ENCODE data around the gene TNRC6A. TPM values are rescaled to one million over a fixed set of nuclear protein-coding genes. Genes with fewer than 3 reads are reported as not detected.
"Not testable (repeated sequence)": the region's sequence is repeated elsewhere in the genome, so short reads cannot be mapped to it uniquely, and the experiment has no call there.

TNRC6A gene
- total and polyA plus RNA-seq, 3 experiments from 2014 or later: 11.4 to 44.0 (median 40.4) TPM

DNA sequence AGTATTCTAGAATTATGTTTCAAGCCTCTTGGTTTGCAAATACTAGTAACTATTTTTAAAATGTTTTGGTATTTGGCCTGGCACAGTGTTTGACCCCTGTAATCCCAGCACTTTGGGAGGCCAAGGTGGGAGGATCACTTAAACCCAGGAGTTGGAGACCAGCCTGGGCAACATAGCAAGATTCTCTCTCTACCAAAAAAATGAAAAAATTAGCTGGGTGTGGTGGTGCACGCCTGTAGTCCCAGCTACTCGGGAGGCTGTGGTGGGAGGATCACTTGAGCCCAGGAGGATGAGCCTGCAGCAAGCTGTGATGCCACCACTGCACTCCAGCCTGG lies 115.5 kb downstream of the TNRC6A start:
- H3K27me3 Mint-ChIP-seq; H3K4me3 Mint-ChIP-seq; POLR2A ChIA-PET; H3K9me3 Mint-ChIP-seq; H3K36me3 ChIP-seq (ENCODE audit: insufficient read depth, low read length); H3K27me3 ChIP-seq (ENCODE audit: insufficient read depth, low read length, poor library complexity, severe bottlenecking); H3K27ac Mint-ChIP-seq; H3K27ac ChIP-seq (ENCODE audit: low read depth, low read length); H3K9me3 ChIP-seq (ENCODE audit: low read length); H3K36me3 Mint-ChIP-seq; H3K4me1 Mint-ChIP-seq; CTCF ChIA-PET; DNase-seq; H3K4me3 ChIP-seq (ENCODE audit: low read length); H3K4me1 ChIP-seq (ENCODE audit: insufficient read depth, low read length): not testable (repeated sequence)

DNA sequence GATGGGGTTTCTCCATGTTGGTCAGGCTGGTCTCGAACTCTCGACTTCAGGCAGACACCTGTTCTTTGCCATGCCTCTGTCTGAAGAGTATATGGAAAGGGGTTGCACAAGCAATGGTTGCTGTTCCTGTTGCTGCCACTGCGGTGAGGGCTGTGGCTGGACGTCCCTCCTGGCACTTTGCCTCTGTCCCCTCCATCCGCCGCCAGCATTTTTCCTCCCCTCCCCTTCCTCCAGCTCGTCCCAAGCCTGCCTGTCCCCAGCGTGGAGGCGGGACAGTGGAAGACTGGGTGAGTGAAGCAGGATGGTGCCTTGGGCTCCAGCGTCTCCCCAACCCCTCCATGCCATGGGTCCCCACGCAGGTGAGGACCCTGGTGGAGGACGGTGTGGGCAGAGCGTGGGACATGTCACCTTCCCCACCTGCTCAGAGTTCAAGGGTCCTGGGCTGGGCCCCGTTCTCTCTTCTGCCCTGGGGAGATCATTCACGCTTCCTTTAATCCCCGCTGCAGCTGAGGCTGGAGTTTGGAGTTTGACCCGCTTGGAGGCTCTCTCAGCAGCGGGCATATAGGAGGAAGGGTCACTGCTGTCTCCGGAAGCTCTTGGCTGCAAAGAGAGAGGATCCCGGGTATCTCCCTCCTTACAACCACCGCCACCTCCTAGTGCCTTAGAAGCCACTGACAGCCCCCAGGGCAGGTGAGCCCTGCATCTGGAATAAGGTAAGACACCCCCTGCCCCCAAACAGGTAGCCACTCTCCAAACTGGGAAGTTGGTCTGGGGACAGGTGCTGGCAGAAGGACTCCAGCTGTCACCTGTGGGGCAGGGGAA lies 116.5 kb downstream of the TNRC6A start, which contains the start of gene SLC5A11:
Gene SLC5A11, plus strand, starts transcription at position 238 of the 822 bp plus-strand sequence. CDS start 12,681 bp downstream, outside the sequence.
- no peaks in the 10 kb centered on the region for H3K9me3 ChIP-seq (ENCODE audit: low read length)
- H3K4me3 ChIP-seq (ENCODE audit: low read length): no peak within 1 kb of the TSS
- no peak within 1 kb of the TSS for H3K27ac ChIP-seq (ENCODE audit: low read depth, low read length)
- Mint-ChIP-seq H3K27me3 (no peaks in the 10 kb centered on the region), H3K36me3 (peaks cover 0 to 10% (median 3%) of the 10 kb centered on the region in 3 donors), H3K27ac (no peak within 1 kb of the TSS), H3K9me3 (no peaks in the 10 kb centered on the region), H3K4me1 (no peaks in the 10 kb centered on the region), H3K4me3 (no peak within 1 kb of the TSS)
- no peaks in the 10 kb centered on the region for H3K4me1 ChIP-seq (ENCODE audit: insufficient read depth, low read length)
- H3K27me3 ChIP-seq (ENCODE audit: insufficient read depth, low read length, poor library complexity, severe bottlenecking): no peaks in the 10 kb centered on the region
- CTCF ChIA-PET: no interaction called here
- H3K36me3 ChIP-seq (ENCODE audit: insufficient read depth, low read length): no peaks in the 10 kb centered on the region
- POLR2A ChIA-PET: no interaction called here
- DNase-seq: no peak

GRCh38 chr16:24846548-24847357 lies 117.3 kb downstream of the TNRC6A start:
- POLR2A ChIA-PET: no interaction called here
- H3K36me3 Mint-ChIP-seq: peaks cover 0 to 10% (median 3%) of the 10 kb centered on the region in 3 donors
- no peak overlapping the region for H3K27ac Mint-ChIP-seq
- H3K27ac ChIP-seq (ENCODE audit: low read depth, low read length): no peak overlapping the region
- no peak for DNase-seq
- CTCF ChIA-PET: no interaction called here
- no peaks in the 10 kb centered on the region for H3K27me3 ChIP-seq (ENCODE audit: insufficient read depth, low read length, poor library complexity, severe bottlenecking)
- H3K27me3 Mint-ChIP-seq: no peaks in the 10 kb centered on the region
- no peaks in the 10 kb centered on the region for H3K4me1 ChIP-seq (ENCODE audit: insufficient read depth, low read length)
- no peaks in the 10 kb centered on the region for H3K36me3 ChIP-seq (ENCODE audit: insufficient read depth, low read length)
- no peak overlapping the region for H3K4me3 Mint-ChIP-seq
- H3K9me3 Mint-ChIP-seq: no peaks in the 10 kb centered on the region
- H3K4me3 ChIP-seq (ENCODE audit: low read length): no peak overlapping the region
- no peaks in the 10 kb centered on the region for H3K9me3 ChIP-seq (ENCODE audit: low read length)
- H3K4me1 Mint-ChIP-seq: no peaks in the 10 kb centered on the region

- no peak for DNase-seq
- Mint-ChIP-seq H3K9me3 (no peaks in the 10 kb centered on the region), H3K27ac (no peak overlapping the region), H3K4me1 (no peaks in the 10 kb centered on the region), H3K36me3 (peaks cover 0 to 10% (median 3%) of the 10 kb centered on the region in 3 donors), H3K27me3 (no peaks in the 10 kb centered on the region), H3K4me3 (no peak overlapping the region)
- Histone ChIP-seq H3K9me3 (ENCODE audit: low read length) (no peaks in the 10 kb centered on the region), H3K4me3 (ENCODE audit: low read length) (no peak overlapping the region), H3K27ac (ENCODE audit: low read depth, low read length) (no peak overlapping the region), H3K36me3 (ENCODE audit: insufficient read depth, low read length) (no peaks in the 10 kb centered on the region), H3K4me1 (ENCODE audit: insufficient read depth, low read length) (no peaks in the 10 kb centered on the region), H3K27me3 (ENCODE audit: insufficient read depth, low read length, poor library complexity, severe bottlenecking) (no peaks in the 10 kb centered on the region)
- ChIA-PET CTCF (no interaction called here), POLR2A (no interaction called here)
These were observed 117.9 kb downstream of the TNRC6A start for GRCh38 chr16:24847358-24847664.

DNA sequence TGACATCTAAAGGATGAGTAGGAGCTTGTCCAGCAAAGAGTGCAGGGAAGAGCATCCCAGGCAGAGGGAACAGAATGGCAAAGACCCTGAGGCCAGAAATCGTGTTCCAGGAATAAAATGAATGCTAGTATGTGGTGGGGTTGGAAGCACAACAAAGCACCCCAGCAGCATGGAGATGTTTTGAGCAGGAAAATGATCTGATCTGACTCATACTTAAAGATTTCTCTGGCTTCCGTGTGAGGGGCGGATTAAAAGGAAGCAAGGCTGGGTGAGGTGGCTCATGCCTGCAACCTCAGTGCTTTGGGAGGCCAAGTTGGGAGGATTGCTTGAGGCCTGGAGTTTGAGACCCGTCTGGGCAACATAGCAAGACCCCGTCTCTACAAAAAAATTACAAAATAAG lies 118.6 kb downstream of the TNRC6A start:
- POLR2A ChIA-PET: no interaction called here
- no peaks in the 10 kb centered on the region for H3K9me3 ChIP-seq (ENCODE audit: low read length)
- no peak overlapping the region for H3K27ac ChIP-seq (ENCODE audit: low read depth, low read length)

GRCh38 chr16:24849641-24850040 lies 120.2 kb downstream of the TNRC6A start:
- H3K27me3 Mint-ChIP-seq: no peaks in the 10 kb centered on the region
- POLR2A ChIA-PET: no interaction called here
- no peak overlapping the region for H3K4me3 Mint-ChIP-seq
- Histone ChIP-seq H3K4me1 (ENCODE audit: insufficient read depth, low read length) (no peaks in the 10 kb centered on the region), H3K27me3 (ENCODE audit: insufficient read depth, low read length, poor library complexity, severe bottlenecking) (no peaks in the 10 kb centered on the region), H3K9me3 (ENCODE audit: low read length) (no peaks in the 10 kb centered on the region), H3K4me3 (ENCODE audit: low read length) (no peak overlapping the region), H3K27ac (ENCODE audit: low read depth, low read length) (no peak overlapping the region), H3K36me3 (ENCODE audit: insufficient read depth, low read length) (no peaks in the 10 kb centered on the region)
- CTCF ChIA-PET: no interaction called here
- H3K27ac Mint-ChIP-seq: no peak overlapping the region
- no peaks in the 10 kb centered on the region for H3K9me3 Mint-ChIP-seq
- no peaks in the 10 kb centered on the region for H3K4me1 Mint-ChIP-seq
- no peak for DNase-seq
- H3K36me3 Mint-ChIP-seq: no peaks in the 10 kb centered on the region

More for the DNA sequence above, 118.6 kb downstream of the TNRC6A start:
- Histone ChIP-seq H3K27me3 (ENCODE audit: insufficient read depth, low read length, poor library complexity, severe bottlenecking) (no peaks in the 10 kb centered on the region), H3K4me3 (ENCODE audit: low read length) (no peak overlapping the region), H3K36me3 (ENCODE audit: insufficient read depth, low read length) (no peaks in the 10 kb centered on the region), H3K4me1 (ENCODE audit: insufficient read depth, low read length) (no peaks in the 10 kb centered on the region)
- Mint-ChIP-seq H3K27ac (no peak overlapping the region), H3K4me1 (no peaks in the 10 kb centered on the region), H3K36me3 (peaks cover 0 to 10% (median 3%) of the 10 kb centered on the region in 3 donors), H3K4me3 (no peak overlapping the region), H3K27me3 (no peaks in the 10 kb centered on the region), H3K9me3 (no peaks in the 10 kb centered on the region)
- DNase-seq: no peak
- CTCF ChIA-PET: no interaction called here

DNA sequence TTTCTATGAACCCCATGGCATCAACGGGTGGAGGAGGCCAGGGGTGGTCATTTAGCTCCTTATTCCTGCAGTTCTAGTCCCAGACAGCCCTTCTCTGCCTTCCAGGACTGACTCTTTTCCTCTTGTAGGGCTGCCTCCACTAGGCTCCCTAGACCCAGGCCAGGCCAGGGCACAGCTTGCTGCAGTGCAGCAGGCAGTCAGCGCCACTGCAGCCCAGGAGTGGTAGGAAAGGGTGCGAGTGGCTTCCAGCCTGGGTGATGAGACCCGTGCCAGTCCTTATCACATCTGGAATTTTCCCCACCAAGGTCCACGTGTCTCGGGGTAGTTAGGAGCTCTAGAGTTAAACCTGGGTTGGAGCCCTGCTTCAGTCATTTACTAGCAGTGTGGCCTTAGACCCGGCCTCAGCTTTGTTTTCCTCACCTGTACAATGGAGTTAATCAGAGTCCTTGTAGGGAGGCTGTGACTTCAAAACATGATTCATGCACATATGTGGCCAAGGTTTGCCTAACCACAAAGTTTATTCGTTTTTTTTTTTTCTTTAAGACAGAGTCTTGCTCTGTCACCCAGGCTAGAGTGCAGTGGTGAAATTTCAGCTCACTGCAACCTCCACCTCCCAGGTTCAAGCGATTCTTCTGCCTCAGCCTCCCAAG lies 121.0 kb downstream of the TNRC6A start:
- H3K27ac Mint-ChIP-seq: no peak overlapping the region
- no peaks in the 10 kb centered on the region for H3K9me3 Mint-ChIP-seq
- no peak overlapping the region for H3K4me3 Mint-ChIP-seq
- H3K4me1 ChIP-seq (ENCODE audit: insufficient read depth, low read length): no peaks in the 10 kb centered on the region
- peaks cover 3 to 4% of the 10 kb centered on the region in 2 donors for H3K27me3 Mint-ChIP-seq
- ChIA-PET POLR2A (no interaction called here), CTCF (interaction anchor here (1.0 kb wide), 1 partner anchor 13 kb away, joined by 4 read pairs; no protein-coding TSS in a partner anchor)
- H3K27me3 ChIP-seq (ENCODE audit: insufficient read depth, low read length, poor library complexity, severe bottlenecking): no peaks in the 10 kb centered on the region
- H3K36me3 ChIP-seq (ENCODE audit: insufficient read depth, low read length): no peaks in the 10 kb centered on the region
- H3K4me1 Mint-ChIP-seq: no peaks in the 10 kb centered on the region
- H3K36me3 Mint-ChIP-seq: no peaks in the 10 kb centered on the region
- H3K27ac ChIP-seq (ENCODE audit: low read depth, low read length): no peak overlapping the region
- no peaks in the 10 kb centered on the region for H3K9me3 ChIP-seq (ENCODE audit: low read length)
- DNase-seq: no peak
- no peak overlapping the region for H3K4me3 ChIP-seq (ENCODE audit: low read length)

GRCh38 chr16:24851700-24852099 lies 122.2 kb downstream of the TNRC6A start:
- H3K27me3 ChIP-seq (ENCODE audit: insufficient read depth, low read length, poor library complexity, severe bottlenecking): no peaks in the 10 kb centered on the region
- no peaks in the 10 kb centered on the region for H3K9me3 Mint-ChIP-seq
- POLR2A ChIA-PET: no interaction called here
- CTCF ChIA-PET: interaction anchor here (1.0 kb wide), 1 partner anchor 12 kb away, joined by 4 read pairs; no protein-coding TSS in a partner anchor
- no peak overlapping the region for H3K4me3 ChIP-seq (ENCODE audit: low read length)
- H3K36me3 ChIP-seq (ENCODE audit: insufficient read depth, low read length): no peaks in the 10 kb centered on the region
- no peak overlapping the region for H3K4me3 Mint-ChIP-seq
- no peaks in the 10 kb centered on the region for H3K9me3 ChIP-seq (ENCODE audit: low read length)
- H3K4me1 ChIP-seq (ENCODE audit: insufficient read depth, low read length): no peaks in the 10 kb centered on the region
- H3K27ac Mint-ChIP-seq: no peak overlapping the region
- H3K27ac ChIP-seq (ENCODE audit: low read depth, low read length): no peak overlapping the region
- H3K36me3 Mint-ChIP-seq: no peaks in the 10 kb centered on the region
- H3K4me1 Mint-ChIP-seq: no peaks in the 10 kb centered on the region
- DNase-seq: no peak
- H3K27me3 Mint-ChIP-seq: peaks cover 8 to 10% of the 10 kb centered on the region in 2 donors

Data from CD8-positive, alpha-beta memory T cell (primary cell).